ENCODE results near the gene RAB9B.
"Not testable (repeated sequence)": the region's sequence is repeated elsewhere in the genome, so short reads cannot be mapped to it uniquely, and the experiment has no call there.

Gene RAB9B, protein sequence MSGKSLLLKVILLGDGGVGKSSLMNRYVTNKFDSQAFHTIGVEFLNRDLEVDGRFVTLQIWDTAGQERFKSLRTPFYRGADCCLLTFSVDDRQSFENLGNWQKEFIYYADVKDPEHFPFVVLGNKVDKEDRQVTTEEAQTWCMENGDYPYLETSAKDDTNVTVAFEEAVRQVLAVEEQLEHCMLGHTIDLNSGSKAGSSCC

DNA sequence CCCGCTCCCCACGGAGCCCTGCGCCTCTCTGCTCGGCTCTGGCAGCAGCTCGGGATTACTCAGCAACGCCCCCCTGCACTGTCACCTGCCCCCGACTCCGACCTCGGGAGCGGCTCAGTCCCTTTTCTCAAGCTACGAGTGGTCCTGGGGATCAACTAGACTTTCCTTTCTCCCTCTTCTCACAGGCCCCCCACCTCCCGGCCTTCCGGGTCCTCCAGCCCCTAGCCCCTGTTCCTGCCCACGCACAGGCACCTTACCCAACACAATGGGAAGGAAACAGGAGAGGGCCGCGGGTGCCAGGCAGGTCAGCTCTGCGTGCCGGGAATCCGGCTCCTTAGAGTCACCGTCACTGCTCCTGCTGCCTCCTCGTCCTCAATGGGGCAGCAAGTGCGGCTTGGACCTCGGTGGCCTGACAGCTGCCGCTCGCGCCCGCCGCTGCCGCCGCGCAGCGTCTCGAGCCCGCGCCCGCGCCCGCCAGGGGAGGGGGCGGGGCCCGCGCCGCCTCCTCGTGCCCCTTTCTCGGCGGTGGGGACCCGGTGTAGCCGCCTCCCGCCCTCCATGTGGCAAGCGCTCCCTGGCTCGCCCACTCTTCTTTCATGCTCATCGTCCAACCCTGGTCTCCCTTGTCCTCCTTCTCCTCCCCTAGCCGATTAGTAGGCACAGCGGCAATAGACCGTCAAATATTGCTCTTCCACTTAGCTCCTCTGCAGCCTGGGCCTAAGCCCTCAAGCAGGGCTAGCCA lies at the start of gene RAB9B:
Gene RAB9B (minus strand): TSS at position 455 of the 742 bp plus-strand sequence. CDS start 6,473 bp downstream, outside the sequence.
- DNase-seq, result peak; percentile 53

DNA sequence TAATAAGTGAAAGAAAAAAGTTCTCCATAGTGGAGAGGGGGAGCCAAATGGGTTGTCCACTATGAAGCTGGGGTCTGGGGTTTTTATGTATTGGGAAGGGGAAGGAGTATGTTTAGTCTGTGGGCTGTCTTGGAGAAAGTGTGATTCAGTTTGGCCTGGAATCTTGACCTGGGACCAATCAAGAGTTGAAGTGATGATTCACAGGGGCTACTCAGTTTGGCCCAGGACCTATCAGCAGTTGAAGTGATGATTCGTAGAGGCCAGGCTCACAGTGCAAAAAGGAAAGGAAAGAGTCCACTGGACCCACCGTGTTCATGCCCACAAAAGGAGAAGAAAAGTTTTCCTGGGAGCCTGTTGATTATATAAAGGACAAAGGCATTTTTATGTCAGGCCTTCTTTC lies 47.3 kb upstream of the RAB9B start:
- no peak for DNase-seq

DNA sequence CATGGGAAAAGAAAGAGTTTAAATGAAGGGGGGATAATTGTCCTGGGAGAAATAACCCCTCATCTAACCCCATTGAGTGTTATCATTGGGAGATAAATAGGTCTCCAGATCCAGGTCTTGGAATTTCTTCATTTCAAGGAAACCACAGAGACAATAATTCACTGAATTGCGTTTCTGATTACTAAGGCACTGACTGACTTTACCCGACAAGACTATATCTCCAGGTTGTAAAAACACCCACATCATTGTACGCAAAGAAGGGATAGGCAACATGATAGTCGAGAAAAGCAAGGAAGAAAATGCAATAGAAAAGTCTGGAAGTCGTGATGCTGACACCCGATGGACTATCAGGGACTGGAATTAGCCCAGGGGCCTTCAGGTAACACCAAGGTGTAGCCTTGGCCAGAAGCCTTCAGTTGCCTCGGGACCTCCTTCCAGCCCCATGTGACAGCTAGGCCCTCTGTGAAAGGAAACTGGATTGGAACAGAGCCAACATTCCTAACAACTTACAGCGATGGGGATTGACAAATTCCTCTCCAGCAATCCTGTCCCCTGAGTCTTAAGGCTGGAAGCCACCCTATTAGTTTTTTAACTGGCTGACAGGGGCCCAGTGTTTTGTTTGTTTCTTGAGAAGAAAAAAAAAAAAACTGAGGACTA lies 46.5 kb upstream of the RAB9B start:
- DNase-seq, result no peak

GRCh38 chrX:103877571-103877970 lies 45.5 kb upstream of the RAB9B start:
- DNase-seq, result no peak

DNA sequence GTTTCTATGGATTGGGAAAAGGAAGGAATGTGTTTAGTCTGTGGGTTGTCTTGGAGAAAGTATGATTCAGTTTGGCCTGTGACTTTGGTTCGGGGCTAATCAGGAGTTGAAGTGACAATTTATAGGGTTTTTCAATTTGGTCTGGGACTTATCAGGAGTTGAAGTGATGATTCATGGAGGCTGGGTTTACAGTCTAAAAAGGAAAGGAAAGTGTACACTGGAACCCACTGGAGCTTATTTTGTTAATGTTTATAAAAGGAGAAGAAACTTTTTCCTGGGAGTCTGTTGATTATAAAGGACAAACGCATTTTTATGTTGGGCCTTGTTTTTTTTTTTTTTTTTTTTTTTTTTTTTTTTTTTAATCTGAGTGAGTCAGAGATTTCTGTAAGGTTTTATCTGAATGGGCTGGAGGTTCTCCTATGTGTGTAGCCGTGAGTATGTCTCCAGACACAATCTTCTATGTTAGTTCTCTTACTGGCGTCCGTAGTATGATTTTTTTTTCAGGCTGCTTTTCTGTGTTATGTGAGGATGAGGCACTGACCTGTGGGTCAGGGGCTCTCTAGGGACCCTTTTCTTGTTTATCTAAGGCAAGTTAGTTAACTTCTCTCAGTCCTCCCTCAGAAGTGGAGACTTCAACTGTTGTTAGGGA lies 33.0 kb upstream of the RAB9B start:
- no peak for DNase-seq

GRCh38 chrX:103864149-103864548 lies 32.1 kb upstream of the RAB9B start:
- no peak for DNase-seq

GRCh38 chrX:103861200-103861599 lies 29.1 kb upstream of the RAB9B start:
- DNase-seq, result no peak

- DNase-seq, result no peak
Observed at GRCh38 chrX:103849558-103849957, 17.5 kb upstream of the RAB9B start.

GRCh38 chrX:103847174-103847870 lies 15.3 kb upstream of the RAB9B start:
- no peak for DNase-seq

DNA sequence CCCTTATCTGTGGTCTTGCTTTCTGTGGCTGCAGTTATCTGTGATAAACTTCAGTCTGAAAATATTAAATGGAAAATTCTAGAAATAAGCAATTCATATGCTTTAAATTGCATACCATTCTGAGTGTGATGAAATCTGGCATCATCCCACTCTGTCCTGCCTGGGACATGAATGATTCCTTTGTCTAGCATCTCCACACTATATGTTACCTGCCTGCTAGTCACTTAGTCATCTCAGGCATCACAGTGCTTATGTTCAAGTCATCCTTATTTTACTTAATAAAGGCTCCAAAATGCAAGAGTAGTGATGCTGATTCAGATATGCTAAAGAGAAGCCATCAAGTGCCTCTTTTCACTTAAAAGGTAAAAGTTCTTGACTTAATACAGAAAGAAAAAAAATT lies 14.3 kb upstream of the RAB9B start:
- DNase-seq, result no peak

DNA sequence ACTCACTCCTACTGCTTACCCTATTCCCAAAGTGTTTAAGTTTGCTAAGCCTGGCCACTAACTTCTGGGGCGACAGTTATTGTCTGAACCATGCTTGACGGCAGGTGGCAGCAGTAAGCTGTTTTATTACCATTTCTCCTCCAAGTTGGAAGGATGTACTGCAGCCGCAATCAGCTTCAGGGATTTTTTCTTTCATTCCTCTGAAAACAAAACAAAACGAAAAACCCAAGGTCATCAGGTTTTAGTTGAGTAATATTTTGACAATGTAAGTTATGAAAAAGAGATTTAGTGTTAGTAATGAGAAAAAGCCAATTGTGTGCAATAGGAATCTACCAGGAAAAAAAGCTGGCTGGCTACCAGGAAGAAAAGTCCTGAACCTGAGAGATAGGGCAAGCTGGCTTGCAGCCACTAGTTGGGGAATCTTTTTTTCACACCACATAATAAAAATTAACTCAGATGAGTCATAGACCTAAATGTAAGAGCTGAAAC lies 13.2 kb upstream of the RAB9B start:
- peak; percentile 24 for DNase-seq

DNA sequence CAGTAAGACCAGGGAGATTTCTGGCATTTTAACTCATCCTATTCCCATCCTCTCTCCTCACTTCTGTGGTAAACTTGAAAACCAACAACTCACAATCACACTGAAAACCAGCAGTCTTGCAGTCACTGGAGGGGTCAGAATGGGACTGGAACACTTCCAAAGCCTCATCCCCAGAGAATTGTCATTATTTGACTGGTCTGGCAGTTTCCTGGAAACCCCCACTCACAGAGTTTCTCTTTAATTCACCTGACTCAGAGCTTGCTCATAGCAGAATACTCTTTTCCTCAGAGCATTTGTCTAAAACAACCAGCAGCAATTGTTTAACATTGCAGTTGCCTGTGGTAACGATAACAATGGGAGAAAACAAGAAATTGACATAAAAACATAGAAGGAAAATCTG lies 7.3 kb upstream of the RAB9B start:
- no peak for DNase-seq

DNA sequence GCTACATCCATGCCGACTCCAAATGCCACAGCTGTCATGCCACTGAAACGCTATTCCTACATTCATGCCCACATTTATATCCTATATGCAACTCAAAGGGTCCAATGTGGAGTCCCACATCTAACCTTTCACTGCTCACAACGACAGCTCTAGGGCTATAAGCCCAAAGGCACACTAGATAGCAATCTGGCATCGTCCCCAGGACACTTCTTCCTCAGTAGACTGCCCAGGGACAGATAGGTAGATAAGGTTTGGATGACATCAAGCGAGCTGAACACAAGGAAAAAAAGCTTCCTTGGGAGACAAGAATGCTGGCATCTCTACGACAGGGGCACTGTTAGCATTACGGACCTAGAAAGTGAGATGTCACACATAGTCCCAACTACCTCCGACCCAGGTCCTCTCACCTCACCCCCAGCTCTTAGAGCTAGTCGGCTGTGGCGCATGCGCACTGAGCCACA lies 685 bp downstream of the RAB9B start:
- DNase-seq, result no peak

- DNase-seq, result no peak
Observed at GRCh38 chrX:103830848-103831247, 1.2 kb downstream of the RAB9B start.

DNA sequence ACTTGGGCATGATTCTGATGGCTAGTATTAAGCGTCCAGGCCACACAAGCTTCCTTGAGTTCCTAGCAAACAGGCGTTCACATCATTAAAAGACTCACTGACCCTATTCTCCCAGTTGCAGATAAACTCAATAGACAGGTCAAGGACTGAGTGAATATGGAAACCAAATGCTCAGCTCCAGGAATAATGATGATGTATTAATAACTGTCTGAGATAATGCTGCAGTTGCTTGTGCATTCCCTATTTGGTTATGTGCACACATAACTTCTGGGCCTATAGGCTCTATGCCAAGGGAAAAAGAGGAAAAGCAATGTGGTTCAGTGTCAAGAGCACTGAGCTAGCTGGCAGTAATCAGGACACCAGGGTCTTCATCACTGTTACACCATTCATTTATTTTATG lies 3.5 kb downstream of the RAB9B start:
- DNase-seq, result no peak

DNA sequence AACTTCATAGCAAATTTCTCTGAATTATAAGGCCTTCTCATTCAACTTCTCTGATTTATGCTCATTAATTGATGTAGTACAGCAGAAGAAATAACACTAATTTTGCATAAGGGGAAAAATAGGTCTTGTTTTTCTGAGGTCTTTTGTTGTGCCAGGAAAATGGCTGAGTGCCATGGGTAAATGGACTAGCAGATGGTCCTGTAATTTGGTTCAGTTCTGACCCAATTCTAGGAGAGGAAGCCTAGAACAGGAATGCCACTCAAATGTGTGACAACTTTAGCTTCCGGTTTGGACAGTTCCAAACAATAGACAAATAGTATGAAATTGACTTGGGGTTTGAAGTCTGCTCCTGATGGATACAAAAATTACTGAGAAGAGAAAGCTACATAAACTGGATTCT lies 6.2 kb downstream of the RAB9B start:
- DNase-seq, result no peak

GRCh38 chrX:103823591-103823990 lies 8.5 kb downstream of the RAB9B start:
- no peak for DNase-seq

GRCh38 chrX:103820802-103821201 lies 11.3 kb downstream of the RAB9B start:
- DNase-seq, result not testable (repeated sequence)

DNA sequence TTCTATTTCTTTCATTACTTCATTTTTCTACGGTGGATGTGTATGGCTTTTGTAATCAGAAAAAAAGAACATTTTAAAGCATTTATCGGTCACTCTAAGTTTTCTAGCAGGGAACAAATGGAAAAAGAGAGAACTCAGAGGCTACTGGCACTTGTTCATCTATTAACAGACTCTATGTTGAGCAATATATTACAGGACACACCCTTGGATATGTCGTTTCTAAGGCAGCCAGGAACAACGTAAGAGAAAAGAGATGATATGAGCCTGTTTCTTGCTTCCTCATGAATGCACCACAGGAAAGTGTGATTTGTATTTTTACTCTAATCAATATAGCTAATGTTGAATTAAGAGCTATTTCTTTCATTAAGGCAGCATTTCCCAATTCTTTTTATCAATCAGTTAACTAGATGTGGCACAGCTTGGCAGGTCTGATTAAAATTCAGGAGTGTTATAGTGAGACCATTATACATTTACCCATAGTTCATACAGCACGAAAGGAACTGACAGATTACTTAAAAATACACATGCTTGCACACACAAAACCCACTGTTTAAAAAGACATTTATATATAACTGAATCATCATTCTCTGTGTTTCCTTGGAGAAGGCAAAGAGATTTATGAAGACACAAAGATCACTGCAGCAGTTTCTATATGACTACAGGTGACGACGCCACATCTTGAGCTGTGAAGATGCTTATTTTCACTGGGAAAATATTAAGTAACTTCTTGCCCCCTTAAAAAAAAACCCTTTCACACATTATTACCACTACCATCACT lies 13.0 kb downstream of the RAB9B start:
- no peak for DNase-seq

DNA sequence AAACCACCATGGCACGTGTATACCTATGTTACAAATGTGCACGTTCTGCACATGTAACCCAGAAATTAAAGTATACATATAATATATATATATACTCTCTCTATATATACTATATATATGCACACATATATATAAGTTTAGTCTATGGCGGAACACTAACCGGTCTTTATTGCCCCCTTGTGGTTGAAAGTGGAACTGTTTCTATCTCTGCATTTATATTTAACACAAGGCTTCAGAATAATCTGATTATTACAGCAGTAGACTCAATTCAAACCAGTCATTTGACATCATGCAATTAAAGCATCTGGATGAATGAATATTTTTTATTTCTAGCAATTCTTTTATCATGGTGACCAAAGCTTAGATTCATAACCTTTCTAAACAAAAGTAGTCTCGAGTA lies 14.6 kb downstream of the RAB9B start:
- DNase-seq, result peak; percentile 46

DNA sequence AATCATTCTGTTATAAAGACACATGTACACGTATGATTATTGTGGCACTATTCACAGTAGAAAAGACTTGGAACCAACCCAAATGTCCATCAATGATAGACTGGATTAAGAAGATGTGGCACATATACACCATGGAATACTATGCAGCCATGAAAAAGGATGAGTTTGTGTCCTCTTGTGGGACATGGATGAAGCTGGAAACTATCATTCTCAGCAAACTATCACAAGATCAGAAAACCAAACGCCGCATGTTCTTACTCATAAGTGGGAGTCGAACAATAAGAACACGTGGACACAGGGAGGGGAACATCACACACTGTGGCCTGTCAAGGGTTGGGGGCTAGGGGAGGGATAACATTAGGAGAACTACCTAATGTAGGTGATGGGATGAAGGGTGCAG lies 15.0 kb downstream of the RAB9B start:
- DNase-seq, result not testable (repeated sequence)

DNA sequence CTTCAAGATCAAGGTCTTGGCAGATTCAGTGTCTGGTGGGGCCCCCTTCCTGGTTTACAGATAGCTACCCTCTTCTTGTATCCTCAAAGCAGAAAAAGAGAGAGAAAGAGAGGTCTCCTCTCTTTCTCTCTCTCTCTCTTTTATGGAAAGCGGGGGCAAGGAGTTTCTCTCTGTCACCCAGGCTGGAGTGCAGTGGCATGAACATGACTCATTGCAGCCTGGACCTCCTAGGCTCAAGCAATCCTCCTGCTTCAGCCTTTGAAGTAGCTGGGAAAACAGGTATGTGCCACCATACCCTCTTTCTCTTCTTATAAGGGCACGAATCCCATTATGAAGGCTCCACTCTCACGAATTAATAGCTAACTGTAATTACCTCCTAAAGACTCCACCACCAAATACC lies 20.2 kb downstream of the RAB9B start:
- no peak for DNase-seq

Data from NCI-H2171 treated with DMSO at 0.1 percent for 48 hours (cell line).